Trophoblast cell (in vitro differentiated cells and primary cell): ENCODE results near the gene NCOA7.
A peak's percentile ranks its signal among the peaks of the same experiment; 100 is the strongest.

Experiments used
- DNase-seq, 2 donors: peaks; one replicate each; pipeline ENCODE4 v3.0.0-alpha.2; 2016
- H2AFZ ChIP-seq: 2 replicates; pipeline ENCODE4 v1.6.1; 2013; ENCODE audit warnings: low read length, moderate library complexity, mild to moderate bottlenecking; ENCODE audit not compliant: insufficient read depth, poor library complexity
- H2AK5ac ChIP-seq: 2 replicates; pipeline ENCODE4 v1.6.1; 2013; ENCODE audit warnings: mild to moderate bottlenecking, low read length
- H2BK120ac ChIP-seq: 2 replicates; pipeline ENCODE4 v1.6.1; 2013; ENCODE audit warnings: low read length, mild to moderate bottlenecking, moderate library complexity; ENCODE audit not compliant: insufficient read depth, poor library complexity
- H2BK12ac ChIP-seq: 2 replicates; pipeline ENCODE4 v1.6.1; 2013; ENCODE audit warnings: mild to moderate bottlenecking, low read length, moderate library complexity
- H2BK5ac ChIP-seq: 2 replicates; pipeline ENCODE4 v1.6.1; 2013; ENCODE audit warnings: low read length, low read depth, moderate library complexity, mild to moderate bottlenecking; ENCODE audit not compliant: poor library complexity
- H3K14ac ChIP-seq: 2 replicates; pipeline ENCODE4 v1.6.1; 2013; ENCODE audit warnings: mild to moderate bottlenecking, low read length
- H3K18ac ChIP-seq: 2 replicates; pipeline ENCODE4 v1.6.1; 2013; ENCODE audit warnings: mild to moderate bottlenecking, low read length
- H3K23ac ChIP-seq: 2 replicates; pipeline ENCODE4 v1.6.1; 2013; ENCODE audit warnings: low read length
- H3K27ac ChIP-seq: 2 replicates; pipeline ENCODE4 v1.5.1; 2013; ENCODE audit warnings: low read depth, mild to moderate bottlenecking, inconsistent platforms, low read length, moderate library complexity
- H3K27me3 ChIP-seq: 2 replicates; pipeline ENCODE4 v1.6.1; 2013; ENCODE audit warnings: inconsistent platforms, mild to moderate bottlenecking, low read length, moderate library complexity; ENCODE audit not compliant: insufficient read depth
- H3K36me3 ChIP-seq, 2 experiments: 1 replicate in 1 of 2; 2 replicates in 1 of 2; pipeline ENCODE4 v1.6.1; 2013; ENCODE audit warnings: low read length in 2 of 2, mild to moderate bottlenecking in 2 of 2, moderate library complexity in 1 of 2; ENCODE audit not compliant: insufficient read depth in 2 of 2, control insufficient read depth in 1 of 2
- H3K4ac ChIP-seq: 2 replicates; pipeline ENCODE4 v1.6.1; 2013; ENCODE audit warnings: low read depth, mild to moderate bottlenecking, low read length, moderate library complexity
- H3K4me1 ChIP-seq, 2 experiments: 1 replicate in 1 of 2; 2 replicates in 1 of 2; pipeline ENCODE4 v1.6.1; 2013; ENCODE audit warnings: low read length in 2 of 2, mild to moderate bottlenecking in 2 of 2, moderate library complexity in 1 of 2; ENCODE audit not compliant: insufficient read depth in 2 of 2, control insufficient read depth in 1 of 2
- H3K4me2 ChIP-seq: 2 replicates; pipeline ENCODE4 v1.6.1; 2013; ENCODE audit warnings: inconsistent platforms, mild to moderate bottlenecking, low read length, moderate library complexity
- H3K4me3 ChIP-seq: 2 replicates; pipeline ENCODE4 v1.5.1; 2013; ENCODE audit warnings: mild to moderate bottlenecking, low read depth, low read length, inconsistent platforms
- H3K79me1 ChIP-seq: one replicate; pipeline ENCODE4 v1.6.1; 2013; ENCODE audit warnings: low read length
- H3K79me2 ChIP-seq: 2 replicates; pipeline ENCODE4 v1.6.1; 2013; ENCODE audit warnings: low read length, mild to moderate bottlenecking; ENCODE audit not compliant: control insufficient read depth, insufficient read depth, poor library complexity
- H3K9ac ChIP-seq: 2 replicates; pipeline ENCODE4 v1.6.1; 2013; ENCODE audit warnings: mild to moderate bottlenecking, low read length
- H3K9me3 ChIP-seq: 2 replicates; pipeline ENCODE4 v1.6.1; 2013; ENCODE audit warnings: low read depth, mild to moderate bottlenecking, control low read depth, inconsistent platforms, low read length; ENCODE audit not compliant: insufficient read depth
- H4K12ac ChIP-seq: 2 replicates; pipeline ENCODE4 v1.6.1; 2013; ENCODE audit warnings: low read depth, mild to moderate bottlenecking, low read length, moderate library complexity
- H4K8ac ChIP-seq: 2 replicates; pipeline ENCODE4 v1.6.1; 2013; ENCODE audit warnings: low read depth, mild to moderate bottlenecking, low read length, moderate library complexity
- H4K91ac ChIP-seq: one replicate; pipeline ENCODE4 v1.6.1; 2013; ENCODE audit warnings: low read depth, mild to moderate bottlenecking, low read length, moderate library complexity
- WGBS: extraction: QIAGEN DNeasy Blood & Tissue Kit; methylation state at CpG from one replicate; pipeline ENCODE4 v1.1.7; 2013; ENCODE audit warnings: missing lambda C conversion rate; ENCODE audit not compliant: insufficient read length, insufficient coverage; ENCODE audit errors: extremely low coverage; 5-methylcytosine and 5-hydroxymethylcytosine counted together

Gene NCOA7

DNA sequence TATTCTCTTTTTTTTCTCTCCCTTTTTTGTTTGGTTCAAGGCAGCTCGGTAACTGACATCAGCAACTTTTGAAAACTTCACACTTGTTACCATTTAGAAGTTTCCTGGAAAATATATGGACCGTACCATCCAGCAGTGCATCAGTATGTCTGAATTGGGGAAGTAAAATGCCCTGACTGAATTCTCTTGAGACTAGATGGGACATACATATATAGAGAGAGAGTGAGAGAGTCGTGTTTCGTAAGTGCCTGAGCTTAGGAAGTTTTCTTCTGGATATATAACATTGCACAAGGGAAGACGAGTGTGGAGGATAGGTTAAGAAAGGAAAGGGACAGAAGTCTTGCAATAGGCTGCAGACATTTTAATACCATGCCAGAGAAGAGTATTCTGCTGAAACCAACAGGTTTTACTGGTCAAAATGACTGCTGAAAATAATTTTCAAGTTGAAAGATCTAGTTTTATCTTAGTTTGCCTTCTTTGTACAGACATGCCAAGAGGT, 30.8 kb upstream of the NCOA7 start:
- Histone ChIP-seq H3K9ac (no peak overlapping the region), H3K27me3 (no peaks in the 10 kb centered on the region), H2BK12ac (no peak overlapping the region), H3K27ac (no peak overlapping the region), H3K18ac (no peak overlapping the region), H2BK120ac (no peak overlapping the region), H3K14ac (no peak overlapping the region), H3K36me3 (peaks cover 17 to 21% of the 10 kb centered on the region in 2 experiments), H4K12ac (no peak overlapping the region), H3K4me2 (no peak overlapping the region), H3K4ac (no peak overlapping the region), H2BK5ac (no peak overlapping the region), H2AK5ac (no peak overlapping the region), H4K91ac (no peak overlapping the region), H2AFZ (no peak overlapping the region), H3K79me1 (no peaks in the 10 kb centered on the region), H4K8ac (no peak overlapping the region), H3K9me3 (no peaks in the 10 kb centered on the region), H3K4me1 (peaks cover 0 to 2% of the 10 kb centered on the region in 2 experiments), H3K4me3 (no peak overlapping the region), H3K79me2 (no peaks in the 10 kb centered on the region), H3K23ac (no peak overlapping the region)
- WGBS = no CpG with 5 or more reads among the region's 5 CpGs
- no peak for DNase-seq

GRCh38 chr6:125764121-125764671, 26.6 kb upstream of the NCOA7 start:
- Histone ChIP-seq H3K36me3 (peaks cover 4 to 8% of the 10 kb centered on the region in 2 experiments), H3K4ac (no peak overlapping the region), H4K8ac (no peak overlapping the region), H3K4me2 (no peak overlapping the region), H4K91ac (no peak overlapping the region), H3K14ac (no peak overlapping the region), H2AK5ac (no peak overlapping the region), H3K27me3 (no peaks in the 10 kb centered on the region), H3K9ac (no peak overlapping the region), H3K23ac (no peak overlapping the region), H2AFZ (no peak overlapping the region), H2BK12ac (no peak overlapping the region), H3K27ac (no peak overlapping the region), H3K79me1 (no peaks in the 10 kb centered on the region), H4K12ac (no peak overlapping the region), H2BK5ac (no peak overlapping the region), H3K18ac (no peak overlapping the region), H3K9me3 (no peaks in the 10 kb centered on the region), H3K4me1 (peaks cover 0 to 2% of the 10 kb centered on the region in 2 experiments), H2BK120ac (no peak overlapping the region), H3K79me2 (no peaks in the 10 kb centered on the region), H3K4me3 (no peak overlapping the region)
- WGBS = no CpG with 5 or more reads among the region's 2 CpGs
- DNase-seq = peak in 1 of 2 donors; percentile 50

DNA sequence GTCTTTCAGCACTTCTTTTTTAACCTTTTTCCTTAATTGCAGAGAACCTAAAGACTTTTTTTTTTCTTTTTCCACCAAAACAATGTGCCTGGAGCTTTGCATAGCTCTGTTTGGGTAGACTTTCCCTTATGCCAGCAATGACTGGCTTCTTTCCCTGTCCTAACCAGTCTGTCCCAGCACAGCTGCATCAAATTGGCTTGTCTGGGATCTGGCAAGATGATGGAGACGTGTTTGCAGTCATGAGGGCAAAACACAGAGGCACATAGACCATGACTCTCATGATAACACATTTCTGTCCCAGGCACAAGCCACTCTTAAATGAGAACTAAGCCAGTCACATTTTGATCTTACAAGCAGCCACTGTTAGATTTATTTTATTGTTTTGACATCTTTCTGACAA, 24.8 kb upstream of the NCOA7 start:
- no peak for DNase-seq
- H3K18ac ChIP-seq = no peak overlapping the region
- H3K36me3 ChIP-seq = no peaks in the 10 kb centered on the region
- no peak overlapping the region for H3K23ac ChIP-seq
- H3K9ac ChIP-seq = no peak overlapping the region
- H3K4me2 ChIP-seq = no peak overlapping the region
- no peak overlapping the region for H3K4me3 ChIP-seq
- no peaks in the 10 kb centered on the region for H3K9me3 ChIP-seq
- no CpG with 5 or more reads among the region's 1 CpG for WGBS
- no peaks in the 10 kb centered on the region for H3K79me1 ChIP-seq
- no peak overlapping the region for H2BK12ac ChIP-seq
- no peaks in the 10 kb centered on the region for H3K79me2 ChIP-seq
- no peak overlapping the region for H4K8ac ChIP-seq
- H2AK5ac ChIP-seq = no peak overlapping the region
- H3K14ac ChIP-seq = no peak overlapping the region
- no peak overlapping the region for H4K12ac ChIP-seq
- H3K27me3 ChIP-seq = no peaks in the 10 kb centered on the region
- H2AFZ ChIP-seq = no peak overlapping the region
- no peak overlapping the region for H3K4ac ChIP-seq
- no peak overlapping the region for H3K27ac ChIP-seq
- H2BK5ac ChIP-seq = no peak overlapping the region
- peaks cover 0 to 2% of the 10 kb centered on the region in 2 experiments for H3K4me1 ChIP-seq
- no peak overlapping the region for H4K91ac ChIP-seq
- no peak overlapping the region for H2BK120ac ChIP-seq

GRCh38 chr6:125766641-125767040, 24.1 kb upstream of the NCOA7 start:
- no peak overlapping the region for H3K14ac ChIP-seq
- H2BK120ac ChIP-seq = no peak overlapping the region
- H3K18ac ChIP-seq = no peak overlapping the region
- no CpG with 5 or more reads among the region's 4 CpGs for WGBS
- H3K4me2 ChIP-seq = no peak overlapping the region
- H3K79me1 ChIP-seq = no peaks in the 10 kb centered on the region
- DNase-seq = no peak
- H3K9ac ChIP-seq = no peak overlapping the region
- no peaks in the 10 kb centered on the region for H3K36me3 ChIP-seq
- no peak overlapping the region for H2BK12ac ChIP-seq
- H3K27ac ChIP-seq = no peak overlapping the region
- H2BK5ac ChIP-seq = no peak overlapping the region
- H3K9me3 ChIP-seq = no peaks in the 10 kb centered on the region
- H2AFZ ChIP-seq = no peak overlapping the region
- H3K4me1 ChIP-seq = peaks cover 0 to 2% of the 10 kb centered on the region in 2 experiments
- H3K23ac ChIP-seq = no peak overlapping the region
- H3K79me2 ChIP-seq = no peaks in the 10 kb centered on the region
- H4K8ac ChIP-seq = no peak overlapping the region
- no peak overlapping the region for H4K91ac ChIP-seq
- H3K27me3 ChIP-seq = no peaks in the 10 kb centered on the region
- no peak overlapping the region for H4K12ac ChIP-seq
- H2AK5ac ChIP-seq = no peak overlapping the region
- H3K4ac ChIP-seq = no peak overlapping the region
- no peak overlapping the region for H3K4me3 ChIP-seq
